ENCODE data around the gene NR6A1.

NR6A1 gene

DNA sequence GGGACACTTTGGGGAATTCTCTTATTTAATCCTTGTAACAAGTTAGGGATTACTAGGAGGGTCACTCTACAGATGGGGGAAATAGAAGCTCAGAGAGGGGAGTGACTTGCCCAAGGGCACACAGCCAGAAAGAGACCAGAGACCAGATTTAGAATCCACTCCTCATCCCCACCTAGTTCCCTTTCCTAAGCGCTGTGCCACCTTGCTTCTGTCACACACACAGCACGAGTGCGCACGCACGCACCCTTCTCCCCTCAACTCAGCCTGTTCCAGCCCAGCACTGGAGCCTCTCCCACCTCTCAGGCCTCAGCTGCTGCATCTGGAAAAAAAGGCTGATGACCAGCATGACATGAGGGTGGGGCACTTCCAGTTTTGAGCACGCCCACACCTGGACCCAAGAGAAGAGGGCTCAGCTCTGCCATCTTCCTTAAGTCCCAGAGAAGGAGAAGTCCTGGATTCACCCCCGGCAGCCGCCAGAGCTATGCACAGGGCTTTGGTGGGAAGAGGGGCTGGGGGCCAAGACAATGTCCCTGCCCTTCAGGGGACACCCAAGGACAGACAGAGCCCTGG, 282.4 kb downstream of the NR6A1 start:
- H3K27me3 ChIP-seq (ENCODE audit: control insufficient read depth, insufficient read depth, low read length), result no peaks in the 10 kb centered on the region
- no peak overlapping the region for H3K4me2 ChIP-seq (ENCODE audit: low read length)
- H3K4me3 ChIP-seq (ENCODE audit: low read depth, low read length), result no peak overlapping the region

DNA sequence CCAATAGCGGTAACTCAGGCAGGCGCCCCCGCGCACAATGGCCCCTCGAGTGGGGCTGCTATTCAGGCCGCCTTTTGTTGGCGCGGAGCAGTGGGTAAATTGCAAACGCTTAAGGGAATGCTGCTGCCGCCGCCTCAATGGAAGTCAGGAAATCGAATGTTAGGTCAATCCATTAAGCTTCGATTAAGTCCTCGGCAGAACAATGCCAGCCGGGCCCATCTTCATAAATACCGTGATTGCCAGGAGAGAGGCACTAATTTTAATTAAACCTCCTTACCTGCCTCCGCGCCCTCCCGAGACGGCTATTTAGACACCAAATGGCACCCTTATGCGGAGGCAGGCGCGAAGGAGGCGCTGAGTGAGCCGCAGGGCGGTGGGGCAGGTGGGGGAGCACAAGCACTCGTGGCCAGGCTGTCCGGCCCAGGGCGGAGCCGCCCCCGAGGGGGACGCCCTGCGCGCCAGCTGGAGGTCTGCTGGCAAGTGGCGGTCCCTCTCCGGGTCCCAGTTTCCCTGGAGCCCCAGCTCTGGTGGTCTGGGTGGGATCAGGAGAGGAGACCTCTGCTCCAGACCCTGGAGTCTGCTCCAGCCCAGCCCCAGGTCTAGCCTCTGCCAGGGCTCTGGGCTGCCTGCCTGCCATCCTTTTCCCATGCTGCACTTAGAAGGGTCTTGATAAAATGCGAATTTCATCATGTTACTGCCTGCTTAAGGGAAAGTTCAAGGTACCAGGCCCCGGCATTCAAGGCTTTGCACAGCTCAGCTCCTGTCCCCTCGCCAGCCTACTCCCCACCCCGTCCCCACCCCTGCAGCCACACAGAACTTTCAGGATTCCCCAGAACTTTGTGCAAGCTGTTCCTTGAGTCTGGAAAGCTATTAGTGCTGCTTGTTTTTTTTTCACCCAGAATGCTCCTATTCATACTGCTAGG, 283.6 kb downstream of the NR6A1 start:
- no peaks in the 10 kb centered on the region for H3K9me3 ChIP-seq (ENCODE audit: control insufficient read depth, low read length)
- TF ChIP-seq, protein P1, sequence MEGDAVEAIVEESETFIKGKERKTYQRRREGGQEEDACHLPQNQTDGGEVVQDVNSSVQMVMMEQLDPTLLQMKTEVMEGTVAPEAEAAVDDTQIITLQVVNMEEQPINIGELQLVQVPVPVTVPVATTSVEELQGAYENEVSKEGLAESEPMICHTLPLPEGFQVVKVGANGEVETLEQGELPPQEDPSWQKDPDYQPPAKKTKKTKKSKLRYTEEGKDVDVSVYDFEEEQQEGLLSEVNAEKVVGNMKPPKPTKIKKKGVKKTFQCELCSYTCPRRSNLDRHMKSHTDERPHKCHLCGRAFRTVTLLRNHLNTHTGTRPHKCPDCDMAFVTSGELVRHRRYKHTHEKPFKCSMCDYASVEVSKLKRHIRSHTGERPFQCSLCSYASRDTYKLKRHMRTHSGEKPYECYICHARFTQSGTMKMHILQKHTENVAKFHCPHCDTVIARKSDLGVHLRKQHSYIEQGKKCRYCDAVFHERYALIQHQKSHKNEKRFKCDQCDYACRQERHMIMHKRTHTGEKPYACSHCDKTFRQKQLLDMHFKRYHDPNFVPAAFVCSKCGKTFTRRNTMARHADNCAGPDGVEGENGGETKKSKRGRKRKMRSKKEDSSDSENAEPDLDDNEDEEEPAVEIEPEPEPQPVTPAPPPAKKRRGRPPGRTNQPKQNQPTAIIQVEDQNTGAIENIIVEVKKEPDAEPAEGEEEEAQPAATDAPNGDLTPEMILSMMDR (IDR thresholded peaks at IDR 0.05), result no peak
- H3K4me3 ChIP-seq (ENCODE audit: low read depth, low read length), result no peak overlapping the region
- no peak overlapping the region for H2AFZ ChIP-seq
- H3K4me2 ChIP-seq (ENCODE audit: low read length), result no peak overlapping the region
- no peaks in the 10 kb centered on the region for H3K4me1 ChIP-seq
- no peak overlapping the region for H3K9ac ChIP-seq
- no peaks in the 10 kb centered on the region for H3K79me2 ChIP-seq
- no peak overlapping the region for H3K27ac ChIP-seq
- H3K36me3 ChIP-seq (ENCODE audit: control insufficient read depth, insufficient read depth, low read length), result no peaks in the 10 kb centered on the region
- no peaks in the 10 kb centered on the region for H3K27me3 ChIP-seq (ENCODE audit: control insufficient read depth, insufficient read depth, low read length)

More for the DNA sequence above, 282.4 kb downstream of the NR6A1 start:
- no peaks in the 10 kb centered on the region for H3K36me3 ChIP-seq (ENCODE audit: control insufficient read depth, insufficient read depth, low read length)
- no peak overlapping the region for H3K27ac ChIP-seq
- no peaks in the 10 kb centered on the region for H3K4me1 ChIP-seq
- no peaks in the 10 kb centered on the region for H3K9me3 ChIP-seq (ENCODE audit: control insufficient read depth, low read length)
- H2AFZ ChIP-seq, result no peak overlapping the region
- H3K79me2 ChIP-seq, result no peaks in the 10 kb centered on the region
- no peak overlapping the region for H3K9ac ChIP-seq
- TF ChIP-seq, protein P1 (IDR thresholded peaks at IDR 0.05), result no peak

DNA sequence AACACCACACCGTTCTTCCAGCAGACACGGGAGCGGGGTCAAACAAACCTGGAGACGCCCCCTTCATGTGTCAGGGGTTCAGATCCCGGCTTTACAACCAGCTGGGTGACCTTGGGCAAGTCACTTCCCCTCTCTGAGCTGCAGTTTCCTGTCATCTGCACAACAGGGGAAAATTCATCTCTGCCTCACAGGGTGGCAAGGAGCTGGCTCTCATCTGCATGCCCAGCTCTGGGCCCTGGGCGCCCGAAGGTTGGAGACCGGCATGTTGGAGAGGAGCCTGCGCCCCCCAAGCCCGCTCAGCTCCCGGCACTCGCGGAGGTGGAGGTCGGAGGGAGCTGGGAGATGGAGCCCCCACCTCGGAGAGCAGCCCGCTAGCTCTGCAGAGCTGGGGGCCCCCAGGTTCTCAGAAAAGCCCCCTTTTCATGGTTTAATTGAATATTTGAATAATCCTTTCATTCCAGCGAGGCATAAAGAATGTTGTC, 284.3 kb downstream of the NR6A1 start:
- Histone ChIP-seq H3K79me2 (no peaks in the 10 kb centered on the region), H3K4me2 (ENCODE audit: low read length) (no peak overlapping the region), H3K27ac (no peak overlapping the region), H3K9ac (no peak overlapping the region), H3K4me1 (no peaks in the 10 kb centered on the region), H3K9me3 (ENCODE audit: control insufficient read depth, low read length) (no peaks in the 10 kb centered on the region), H3K36me3 (ENCODE audit: control insufficient read depth, insufficient read depth, low read length) (no peaks in the 10 kb centered on the region), H3K27me3 (ENCODE audit: control insufficient read depth, insufficient read depth, low read length) (no peaks in the 10 kb centered on the region), H3K4me3 (ENCODE audit: low read depth, low read length) (no peak overlapping the region), H2AFZ (no peak overlapping the region)
- TF ChIP-seq, protein P1 (IDR thresholded peaks at IDR 0.05), result no peak

DNA sequence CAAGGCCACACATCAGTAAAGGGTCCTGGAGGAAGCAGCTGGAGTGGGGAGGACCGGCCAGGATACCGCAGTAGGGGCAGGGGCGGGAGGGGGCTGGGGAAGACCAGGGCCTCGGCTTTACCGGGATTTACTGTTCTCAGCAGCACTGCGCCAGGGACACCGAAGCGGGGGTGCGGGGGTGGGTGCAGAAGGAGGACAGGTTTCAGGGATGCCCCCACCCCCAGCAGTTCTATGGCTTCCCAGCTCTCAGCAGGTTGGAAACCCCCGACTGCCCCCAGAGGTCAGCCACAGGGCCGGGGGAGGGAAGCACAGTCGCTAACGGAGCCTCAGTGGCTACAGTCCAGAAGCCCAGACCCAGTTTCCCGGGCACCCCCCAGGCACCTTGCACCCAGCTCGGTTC, 285.2 kb downstream of the NR6A1 start:
- Histone ChIP-seq H3K36me3 (ENCODE audit: control insufficient read depth, insufficient read depth, low read length) (no peaks in the 10 kb centered on the region), H3K9me3 (ENCODE audit: control insufficient read depth, low read length) (no peaks in the 10 kb centered on the region), H2AFZ (no peak overlapping the region), H3K27me3 (ENCODE audit: control insufficient read depth, insufficient read depth, low read length) (no peaks in the 10 kb centered on the region), H3K79me2 (no peaks in the 10 kb centered on the region), H3K4me3 (ENCODE audit: low read depth, low read length) (no peak overlapping the region), H3K27ac (no peak overlapping the region), H3K4me2 (ENCODE audit: low read length) (no peak overlapping the region), H3K4me1 (no peaks in the 10 kb centered on the region), H3K9ac (no peak overlapping the region)
- TF ChIP-seq, protein P1 (IDR thresholded peaks at IDR 0.05), result no peak

All from parathyroid adenoma (tissue), 2 donors.